ENCODE data around the gene MAP3K6. TPM values are rescaled to one million over a fixed set of nuclear protein-coding genes. Genes with fewer than 3 reads are reported as not detected.
A peak's percentile ranks its signal among the peaks of the same experiment; 100 is the strongest.

The MAP3K6 gene
- total RNA-seq, 4 donors from 2014 or later: 13.5 to 35.5 (median 24.4) TPM

- Histone ChIP-seq H3K4me1 (peaks cover 8 to 26% (median 24%) of the 10 kb centered on the region in 4 donors), H3K27me3 (no peaks in the 10 kb centered on the region), H3K9me3 (no peaks in the 10 kb centered on the region), H3K4me3 (no peak overlapping the region), H3K36me3 (no peaks in the 10 kb centered on the region), H3K27ac (no peak overlapping the region)
- 94 to 100% methylated on average over 2 to 5 of the region's 5 CpGs for WGBS, 2 donors (ENCODE audit: low coverage in 1 of 2)
- intact Hi-C loops (cut with DNase I; ENCODE audit: low total_unique reads): no loop called here
- in situ Hi-C loops (cut with MboI; ENCODE audit: low pct_ligation_motif_present in 1 of 4, low pct_unique_long_range_greater_than_20kb in 1 of 4, low sequenced_read_pairs in 3 of 4): no loop called here
- no peak for DNase-seq
- TF ChIP-seq, protein P1, sequence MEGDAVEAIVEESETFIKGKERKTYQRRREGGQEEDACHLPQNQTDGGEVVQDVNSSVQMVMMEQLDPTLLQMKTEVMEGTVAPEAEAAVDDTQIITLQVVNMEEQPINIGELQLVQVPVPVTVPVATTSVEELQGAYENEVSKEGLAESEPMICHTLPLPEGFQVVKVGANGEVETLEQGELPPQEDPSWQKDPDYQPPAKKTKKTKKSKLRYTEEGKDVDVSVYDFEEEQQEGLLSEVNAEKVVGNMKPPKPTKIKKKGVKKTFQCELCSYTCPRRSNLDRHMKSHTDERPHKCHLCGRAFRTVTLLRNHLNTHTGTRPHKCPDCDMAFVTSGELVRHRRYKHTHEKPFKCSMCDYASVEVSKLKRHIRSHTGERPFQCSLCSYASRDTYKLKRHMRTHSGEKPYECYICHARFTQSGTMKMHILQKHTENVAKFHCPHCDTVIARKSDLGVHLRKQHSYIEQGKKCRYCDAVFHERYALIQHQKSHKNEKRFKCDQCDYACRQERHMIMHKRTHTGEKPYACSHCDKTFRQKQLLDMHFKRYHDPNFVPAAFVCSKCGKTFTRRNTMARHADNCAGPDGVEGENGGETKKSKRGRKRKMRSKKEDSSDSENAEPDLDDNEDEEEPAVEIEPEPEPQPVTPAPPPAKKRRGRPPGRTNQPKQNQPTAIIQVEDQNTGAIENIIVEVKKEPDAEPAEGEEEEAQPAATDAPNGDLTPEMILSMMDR (IDR thresholded peaks at IDR 0.05): no peak
- TF ChIP-seq POLR2AphosphoS5 (IDR thresholded peaks at IDR 0.05) (no peak), POLR2A (IDR thresholded peaks at IDR 0.05) (no peak), EP300 (IDR thresholded peaks at IDR 0.05; ENCODE audit: low read depth) (no peak)
These were observed 7.8 kb downstream of the MAP3K6 start for GRCh38 chr1:27358928-27359313.

DNA sequence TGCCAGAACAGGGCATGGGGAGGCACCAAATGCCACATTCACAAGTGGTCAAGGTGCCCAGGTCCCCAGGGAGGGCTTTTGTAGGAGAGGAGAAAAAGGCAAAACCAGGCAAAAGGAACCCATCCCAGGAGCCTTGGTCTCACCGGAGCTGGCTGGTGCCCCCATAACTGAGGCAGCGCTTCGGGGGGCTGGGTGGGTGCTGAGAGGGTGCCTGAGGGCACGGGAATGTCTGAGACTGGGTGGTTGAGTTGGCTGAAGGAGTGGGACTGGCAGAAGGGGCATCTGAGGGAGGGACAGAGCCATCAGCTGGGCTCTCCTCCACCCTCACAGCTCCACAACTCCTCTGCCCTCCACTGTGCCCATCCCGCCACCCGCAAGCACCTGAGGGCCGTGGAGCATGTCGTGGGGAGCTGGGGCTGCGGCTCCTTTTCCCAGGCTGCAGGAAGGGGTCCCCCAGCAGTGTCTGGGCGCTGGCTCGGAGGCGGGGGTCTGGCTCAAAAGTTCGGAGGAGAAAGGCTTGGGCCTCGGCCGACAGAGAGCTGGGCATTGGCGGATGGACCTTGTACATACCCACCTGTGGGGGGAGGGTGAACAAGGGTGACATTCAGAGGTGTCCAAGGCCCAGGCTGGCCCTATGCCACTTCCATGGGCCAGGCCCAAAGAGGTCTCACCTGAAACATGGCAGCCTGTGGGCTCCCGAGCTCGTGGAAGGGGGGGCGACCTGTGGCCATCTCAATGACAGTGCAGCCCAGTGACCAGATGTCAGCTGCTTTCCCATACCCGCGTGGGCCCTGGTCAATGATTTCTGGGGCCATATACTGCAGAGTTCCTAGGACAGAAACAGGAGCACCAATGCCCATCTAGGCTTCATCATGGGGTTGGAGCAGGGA is 8.5 kb downstream of the MAP3K6 start:
- in situ Hi-C loops (cut with MboI; ENCODE audit: low pct_ligation_motif_present in 1 of 4, low pct_unique_long_range_greater_than_20kb in 1 of 4, low sequenced_read_pairs in 3 of 4): no loop called here
- 89 to 96% methylated on average over 3 to 21 of the region's 21 CpGs for WGBS, 2 donors (ENCODE audit: low coverage in 1 of 2)
- Histone ChIP-seq H3K4me1 (peaks cover 8 to 26% (median 24%) of the 10 kb centered on the region in 4 donors), H3K4me3 (no peak overlapping the region), H3K9me3 (no peaks in the 10 kb centered on the region), H3K27me3 (no peaks in the 10 kb centered on the region), H3K36me3 (no peaks in the 10 kb centered on the region), H3K27ac (no peak overlapping the region)
- intact Hi-C loops (cut with DNase I; ENCODE audit: low total_unique reads): no loop called here
- TF ChIP-seq EP300 (IDR thresholded peaks at IDR 0.05; ENCODE audit: low read depth): no peak
- TF ChIP-seq POLR2A (IDR thresholded peaks at IDR 0.05): no peak
- no peak for TF ChIP-seq POLR2AphosphoS5 (IDR thresholded peaks at IDR 0.05)
- TF ChIP-seq, protein P1 (IDR thresholded peaks at IDR 0.05): no peak
- DNase-seq: no peak

- Histone ChIP-seq H3K4me3 (peak overlapping the region in 3 of 4 donors; percentile 7 to 44 (median 22)), H3K9me3 (no peaks in the 10 kb centered on the region), H3K27me3 (no peaks in the 10 kb centered on the region), H3K27ac (peak overlapping the region; percentile 51 to 79 (median 62)), H3K36me3 (no peaks in the 10 kb centered on the region), H3K4me1 (peaks cover 8 to 26% (median 24%) of the 10 kb centered on the region in 4 donors)
- WGBS, 2 donors (ENCODE audit: low coverage in 1 of 2): 45% methylated on average over 16 of the region's 40 CpGs; no CpG with 5 or more reads in 1 of the 2 donors
- DNase-seq: peak; percentile 80
- in situ Hi-C loops (cut with MboI; ENCODE audit: low pct_ligation_motif_present in 1 of 4, low pct_unique_long_range_greater_than_20kb in 1 of 4, low sequenced_read_pairs in 3 of 4): no loop called here
- TF ChIP-seq, protein P1 (IDR thresholded peaks at IDR 0.05): peak; percentile 97 to 100 (median 99)
- TF ChIP-seq EP300 (IDR thresholded peaks at IDR 0.05; ENCODE audit: low read depth) (no peak), POLR2AphosphoS5 (IDR thresholded peaks at IDR 0.05) (peak in 1 of 3 donors; percentile 14), POLR2A (IDR thresholded peaks at IDR 0.05) (no peak)
- intact Hi-C loops (cut with DNase I; ENCODE audit: low total_unique reads): loop anchor here (2.0 kb wide), 1 partner anchor 37 kb away; no protein-coding TSS in a partner anchor
These were observed 9.3 kb downstream of the MAP3K6 start for GRCh38 chr1:27357281-27358037.

Data from transverse colon (tissue), 4 donors.